ENCODE results near the gene MT1X. TPM values are rescaled to one million over a fixed set of nuclear protein-coding genes. Genes with fewer than 3 reads are reported as not detected.

Gene MT1X
- total RNA-seq, 1 donor from 2014 or later: 36.3 TPM

DNA sequence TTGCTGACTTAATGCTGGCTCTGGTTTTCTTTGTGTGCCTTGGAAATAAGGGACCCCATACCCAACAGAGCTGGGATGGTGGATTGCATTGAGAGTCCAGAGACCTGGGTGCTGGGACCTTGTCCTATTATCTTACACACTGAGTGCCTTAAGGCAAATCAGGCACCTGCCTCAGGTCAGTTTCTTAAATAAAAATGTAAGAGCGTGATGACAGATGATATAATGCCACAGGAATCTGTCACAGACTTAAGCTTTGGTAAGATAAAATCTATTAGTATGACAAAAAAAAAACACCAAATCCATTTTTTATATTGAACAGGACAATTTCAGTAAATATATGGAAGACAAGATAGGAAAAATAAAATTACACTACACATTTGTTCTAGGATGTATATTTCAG is 42.2 kb upstream of the MT1X start:
- POLR2A ChIA-PET: interaction anchor here (2.4 kb wide), 1 partner anchor 10 kb away, joined by 5 read pairs; no protein-coding TSS in a partner anchor

DNA sequence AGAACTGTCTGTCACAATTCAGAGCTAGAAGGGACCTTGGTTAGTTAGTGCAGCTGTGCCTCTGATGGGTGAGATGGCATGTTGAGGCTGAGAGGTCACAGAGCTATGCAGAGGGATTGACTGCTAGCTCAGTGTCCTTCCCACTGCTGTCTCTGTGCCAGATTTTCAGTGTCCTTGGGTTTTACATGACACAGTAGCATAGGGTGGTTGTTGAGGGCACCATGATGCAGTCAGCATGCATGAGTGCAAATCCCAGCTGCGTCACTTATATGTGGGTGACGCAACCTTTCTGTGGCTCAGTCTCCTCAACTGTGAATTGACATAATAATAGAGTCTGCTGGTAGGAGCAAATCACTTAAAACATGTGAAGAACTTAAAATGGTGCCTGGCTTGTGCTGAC is 41.1 kb upstream of the MT1X start:
- intact Hi-C loops (cut with micrococcal nuclease): loop anchor here (5.0 kb wide), 1 partner anchor 41 kb away; the partner anchor contains the start of gene MT1X
- ChIA-PET CTCF (no interaction called here), POLR2A (interaction anchor here (2.4 kb wide), 1 partner anchor 11 kb away, joined by 5 read pairs; no protein-coding TSS in a partner anchor)
- H3K27ac Mint-ChIP-seq: no peak overlapping the region
- peaks cover 23% of the 10 kb centered on the region for H3K4me1 Mint-ChIP-seq
- H3K36me3 Mint-ChIP-seq (ENCODE audit: low read depth): no peaks in the 10 kb centered on the region
- no peaks in the 10 kb centered on the region for H3K9me3 Mint-ChIP-seq
- DNase-seq (no peak), ATAC-seq (ENCODE audit: low read depth) (no peak)
- H3K4me3 Mint-ChIP-seq: no peak overlapping the region
- TF ChIP-seq, protein P1, sequence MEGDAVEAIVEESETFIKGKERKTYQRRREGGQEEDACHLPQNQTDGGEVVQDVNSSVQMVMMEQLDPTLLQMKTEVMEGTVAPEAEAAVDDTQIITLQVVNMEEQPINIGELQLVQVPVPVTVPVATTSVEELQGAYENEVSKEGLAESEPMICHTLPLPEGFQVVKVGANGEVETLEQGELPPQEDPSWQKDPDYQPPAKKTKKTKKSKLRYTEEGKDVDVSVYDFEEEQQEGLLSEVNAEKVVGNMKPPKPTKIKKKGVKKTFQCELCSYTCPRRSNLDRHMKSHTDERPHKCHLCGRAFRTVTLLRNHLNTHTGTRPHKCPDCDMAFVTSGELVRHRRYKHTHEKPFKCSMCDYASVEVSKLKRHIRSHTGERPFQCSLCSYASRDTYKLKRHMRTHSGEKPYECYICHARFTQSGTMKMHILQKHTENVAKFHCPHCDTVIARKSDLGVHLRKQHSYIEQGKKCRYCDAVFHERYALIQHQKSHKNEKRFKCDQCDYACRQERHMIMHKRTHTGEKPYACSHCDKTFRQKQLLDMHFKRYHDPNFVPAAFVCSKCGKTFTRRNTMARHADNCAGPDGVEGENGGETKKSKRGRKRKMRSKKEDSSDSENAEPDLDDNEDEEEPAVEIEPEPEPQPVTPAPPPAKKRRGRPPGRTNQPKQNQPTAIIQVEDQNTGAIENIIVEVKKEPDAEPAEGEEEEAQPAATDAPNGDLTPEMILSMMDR (IDR thresholded peaks at IDR 0.05): no peak
- H3K27me3 Mint-ChIP-seq: peaks cover 69% of the 10 kb centered on the region

More for the DNA sequence above, 42.2 kb upstream of the MT1X start:
- no peak for ATAC-seq (ENCODE audit: low read depth)
- no peak for DNase-seq
- Mint-ChIP-seq H3K36me3 (ENCODE audit: low read depth) (no peaks in the 10 kb centered on the region), H3K27me3 (peaks cover 67% of the 10 kb centered on the region), H3K4me3 (no peak overlapping the region), H3K4me1 (peaks cover 27% of the 10 kb centered on the region), H3K9me3 (no peaks in the 10 kb centered on the region), H3K27ac (no peak overlapping the region)
- TF ChIP-seq, protein P1 (IDR thresholded peaks at IDR 0.05): no peak
- CTCF ChIA-PET: no interaction called here
- intact Hi-C loops (cut with micrococcal nuclease): loop anchor here (5.0 kb wide), 1 partner anchor 42 kb away; the partner anchor contains the start of gene MT1X

DNA sequence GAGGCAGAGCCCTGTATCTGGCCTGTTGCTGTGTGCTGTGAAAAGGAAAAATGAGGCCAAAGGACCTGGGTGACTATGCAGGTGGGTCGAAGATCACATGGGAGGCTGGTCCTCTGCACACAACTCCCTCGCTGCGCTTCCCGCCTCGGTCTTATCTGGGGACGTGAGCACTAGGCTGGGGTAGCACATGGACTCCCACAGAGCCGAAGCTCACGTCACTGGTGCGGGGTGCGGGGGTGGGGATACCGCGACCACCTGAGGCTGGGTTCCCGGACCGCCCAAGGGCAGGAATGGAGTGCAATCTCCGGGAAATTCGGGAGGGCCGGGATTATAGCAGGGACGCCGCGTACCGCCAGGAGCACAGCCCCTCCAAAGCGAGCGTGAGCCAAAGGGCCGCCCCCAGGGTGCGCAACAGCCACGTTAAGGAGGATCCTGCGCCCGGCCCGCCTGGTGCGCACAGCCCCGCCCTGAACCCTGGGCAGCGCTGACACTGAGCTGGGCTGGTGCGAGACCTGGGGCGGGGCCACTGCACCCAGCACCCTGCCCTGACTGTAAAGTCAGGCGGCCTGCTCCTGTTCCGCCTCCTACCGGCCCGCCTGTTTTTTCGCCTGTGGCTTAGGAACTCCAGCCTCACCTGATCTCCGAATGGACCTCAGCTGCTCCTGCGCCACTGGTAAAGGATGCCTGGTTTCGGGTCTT is 39.0 kb upstream of the MT1X start:
- ATAC-seq (ENCODE audit: low read depth): peak; percentile 99
- intact Hi-C loops (cut with micrococcal nuclease): loop anchor here (1.0 to 5.0 kb wide), 5 partner anchors 13 to 129 kb away; partner anchors contain the start of genes MT1F, MT1X and MT2A
- TF ChIP-seq, protein P1 (IDR thresholded peaks at IDR 0.05): no peak
- Mint-ChIP-seq H3K27ac (no peak overlapping the region), H3K4me1 (peaks cover 18% of the 10 kb centered on the region), H3K9me3 (no peaks in the 10 kb centered on the region), H3K36me3 (ENCODE audit: low read depth) (no peaks in the 10 kb centered on the region), H3K27me3 (peaks cover 64% of the 10 kb centered on the region), H3K4me3 (peak overlapping the region; percentile 59)
- ChIA-PET CTCF (interaction anchor here (0.8 to 1.6 kb wide), 6 partner anchors 13 to 67 kb away, joined by 3 to 6 read pairs (median 3); no protein-coding TSS in a partner anchor), POLR2A (interaction anchor here (0.9 to 1.0 kb wide), 2 partner anchors 14 to 18 kb away, joined by 3 to 4 read pairs; partner anchors contain the start of genes MT1E and MT1F)
- peak; percentile 42 for DNase-seq

DNA sequence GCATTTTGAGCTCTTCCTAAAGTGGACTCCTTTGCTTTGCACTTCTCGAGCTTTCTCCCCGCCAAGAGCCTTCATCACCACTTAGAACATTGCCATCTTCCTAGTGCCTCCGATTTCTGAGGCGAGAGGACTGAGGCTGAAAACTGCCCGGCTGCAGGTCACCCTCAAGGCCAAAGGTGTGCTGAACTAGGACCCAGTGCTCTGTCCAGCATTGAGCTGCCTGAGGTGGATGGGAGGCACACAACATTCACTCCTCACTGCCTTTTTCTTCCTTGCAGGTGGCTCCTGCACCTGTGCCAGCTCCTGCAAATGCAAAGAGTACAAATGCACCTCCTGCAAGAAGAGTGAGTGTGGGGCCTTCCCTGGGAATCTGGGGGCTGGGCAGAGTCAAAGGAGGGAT is 38.4 kb upstream of the MT1X start:
- peaks cover 18% of the 10 kb centered on the region for H3K4me1 Mint-ChIP-seq
- TF ChIP-seq, protein P1 (IDR thresholded peaks at IDR 0.05): no peak
- intact Hi-C loops (cut with micrococcal nuclease): loop anchor here (1.0 to 5.0 kb wide), 5 partner anchors 13 to 130 kb away; partner anchors contain the start of genes MT1F, MT1X and MT2A
- ATAC-seq (ENCODE audit: low read depth) (no peak), DNase-seq (no peak)
- peaks cover 64% of the 10 kb centered on the region for H3K27me3 Mint-ChIP-seq
- ChIA-PET CTCF (interaction anchor here (0.8 to 1.6 kb wide), 6 partner anchors 13 to 67 kb away, joined by 3 to 6 read pairs (median 3); no protein-coding TSS in a partner anchor), POLR2A (interaction anchor here (1.0 kb wide), 1 partner anchor 14 kb away, joined by 4 read pairs; the partner anchor contains the start of gene MT1F)
- H3K27ac Mint-ChIP-seq: no peak overlapping the region
- no peaks in the 10 kb centered on the region for H3K36me3 Mint-ChIP-seq (ENCODE audit: low read depth)
- no peaks in the 10 kb centered on the region for H3K9me3 Mint-ChIP-seq
- H3K4me3 Mint-ChIP-seq: peak overlapping the region; percentile 46

DNA sequence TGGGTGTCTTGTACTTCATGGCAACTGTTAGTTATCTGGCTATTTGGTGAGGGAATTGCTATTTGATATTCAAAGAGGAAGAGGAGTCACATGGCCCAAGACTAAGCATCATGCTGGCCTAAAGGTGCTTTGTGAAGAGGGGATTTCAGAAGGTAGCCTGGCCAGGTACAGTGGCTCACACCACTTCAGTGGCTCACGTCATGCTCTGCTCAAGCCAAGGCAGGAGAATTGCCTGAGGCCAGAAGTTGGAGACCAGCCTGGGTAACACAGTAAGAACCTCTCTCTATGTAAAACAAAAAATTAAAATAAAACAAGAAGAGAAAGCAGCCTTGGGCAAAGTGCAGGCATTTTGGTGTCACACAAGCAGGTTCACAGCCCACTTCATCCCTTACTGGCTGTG is 37.0 kb upstream of the MT1X start:
- ATAC-seq (ENCODE audit: low read depth) (no peak), DNase-seq (no peak)
- Mint-ChIP-seq H3K27ac (no peak overlapping the region), H3K4me1 (peaks cover 18% of the 10 kb centered on the region), H3K27me3 (peaks cover 55% of the 10 kb centered on the region), H3K36me3 (ENCODE audit: low read depth) (no peaks in the 10 kb centered on the region), H3K9me3 (no peaks in the 10 kb centered on the region), H3K4me3 (no peak overlapping the region)
- ChIA-PET POLR2A (no interaction called here), CTCF (no interaction called here)
- TF ChIP-seq, protein P1 (IDR thresholded peaks at IDR 0.05): no peak
- intact Hi-C loops (cut with micrococcal nuclease): no loop called here
